Stimulated activated CD8-positive, alpha-beta memory T cell treated with anti-CD3 and anti-CD28 coated beads, Interleukin-15, amount 100 ng/mL, for 24 hours (primary cell): ENCODE results near the gene TNS4.

Experiments
- DNase-seq: peaks from one replicate; pipeline ENCODE4 v3.0.0-alpha.2; 2020; ENCODE audit warnings: low read depth

Gene TNS4

GRCh38 chr17:40517981-40518380, 16.6 kb upstream of the TNS4 start:
- DNase-seq = no peak

GRCh38 chr17:40517286-40517662, 15.9 kb upstream of the TNS4 start:
- DNase-seq = no peak

- no peak for DNase-seq
Observed at GRCh38 chr17:40516581-40517285, 15.3 kb upstream of the TNS4 start.

GRCh38 chr17:40515491-40516041, 14.1 kb upstream of the TNS4 start:
- DNase-seq = no peak

- no peak for DNase-seq
Observed at GRCh38 chr17:40515011-40515410, 13.6 kb upstream of the TNS4 start.

GRCh38 chr17:40514013-40514875, 12.8 kb upstream of the TNS4 start:
- DNase-seq = no peak

- no peak for DNase-seq
Observed at GRCh38 chr17:40511667-40512220, 10.3 kb upstream of the TNS4 start.

- no peak for DNase-seq
Observed at GRCh38 chr17:40511136-40511535, 9.7 kb upstream of the TNS4 start.

GRCh38 chr17:40510328-40510648, 8.9 kb upstream of the TNS4 start:
- no peak for DNase-seq

- no peak for DNase-seq
Observed at GRCh38 chr17:40509626-40510327, 8.4 kb upstream of the TNS4 start.

GRCh38 chr17:40506786-40507185, 5.4 kb upstream of the TNS4 start:
- DNase-seq = no peak

- DNase-seq = no peak
Observed at GRCh38 chr17:40503154-40503553, 1.7 kb upstream of the TNS4 start.

- no peak for DNase-seq
Observed at GRCh38 chr17:40502716-40503115, 1.3 kb upstream of the TNS4 start.

- DNase-seq = no peak
Observed at GRCh38 chr17:40500709-40501108, 714 bp downstream of the TNS4 start.

GRCh38 chr17:40500190-40500589, 1.2 kb downstream of the TNS4 start:
- no peak for DNase-seq

GRCh38 chr17:40499551-40500189, 1.8 kb downstream of the TNS4 start:
- DNase-seq = no peak

GRCh38 chr17:40498281-40499084, 2.9 kb downstream of the TNS4 start:
- no peak for DNase-seq

- DNase-seq = no peak
Observed at GRCh38 chr17:40497695-40498094, 3.7 kb downstream of the TNS4 start.

- no peak for DNase-seq
Observed at GRCh38 chr17:40496634-40497420, 4.6 kb downstream of the TNS4 start.

- no peak for DNase-seq
Observed at GRCh38 chr17:40496170-40496569, 5.3 kb downstream of the TNS4 start.
